ENCODE measurements around the gene LFNG. TPM values are rescaled to one million over a fixed set of nuclear protein-coding genes. Genes with fewer than 3 reads are reported as not detected.

Gene LFNG
- total and polyA plus RNA-seq, 2 of the 13 experiments (the other 11 are each of a cell fraction or from before 2014, with no cell fraction given) = 0.44 to 1.5 TPM

DNA sequence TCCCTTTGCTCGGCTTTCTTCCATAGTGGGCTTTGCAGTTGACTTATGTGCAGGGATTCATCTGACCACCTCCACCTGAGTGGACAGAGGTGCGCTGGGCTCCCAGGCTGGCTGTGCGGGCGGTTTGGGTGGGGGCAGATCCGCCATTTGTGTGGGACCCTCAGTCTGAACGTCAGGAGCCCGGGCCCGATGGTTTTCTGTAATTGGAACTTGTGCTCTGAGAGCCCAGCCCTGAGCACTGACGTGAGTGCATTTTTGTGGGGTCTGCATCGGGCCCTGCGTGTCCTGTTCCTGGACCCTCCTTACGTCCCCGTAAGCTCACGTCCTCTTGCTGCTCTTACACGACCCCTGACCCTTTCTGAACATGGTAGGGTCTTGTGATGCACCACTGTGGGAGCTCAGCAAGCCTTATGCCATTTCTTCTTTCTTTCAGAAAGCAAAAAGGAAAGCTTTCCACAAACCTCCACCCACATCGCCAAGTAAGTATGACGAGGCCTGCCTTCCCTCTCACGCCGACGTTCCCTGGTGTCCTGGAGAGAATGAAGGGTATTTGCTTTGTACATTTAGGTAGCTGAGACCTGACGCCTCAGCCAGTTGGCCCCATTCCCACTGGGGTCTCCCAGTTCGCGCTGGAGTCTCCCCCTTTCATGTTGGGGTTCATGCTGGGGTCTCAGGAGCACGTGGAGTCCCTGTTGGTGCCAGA, 49.1 kb downstream of the LFNG start:
- intact Hi-C loops (cut with micrococcal nuclease; ENCODE audit: unreplicated experiment) = loop anchor here (5.0 to 10.0 kb wide), 2 partner anchors 94 to 99 kb away; partner anchors contain the start of gene GRIFIN
- 85% methylated on average over 18 of the region's 24 CpGs for WGBS (ENCODE audit: low lambda C conversion rate)

DNA sequence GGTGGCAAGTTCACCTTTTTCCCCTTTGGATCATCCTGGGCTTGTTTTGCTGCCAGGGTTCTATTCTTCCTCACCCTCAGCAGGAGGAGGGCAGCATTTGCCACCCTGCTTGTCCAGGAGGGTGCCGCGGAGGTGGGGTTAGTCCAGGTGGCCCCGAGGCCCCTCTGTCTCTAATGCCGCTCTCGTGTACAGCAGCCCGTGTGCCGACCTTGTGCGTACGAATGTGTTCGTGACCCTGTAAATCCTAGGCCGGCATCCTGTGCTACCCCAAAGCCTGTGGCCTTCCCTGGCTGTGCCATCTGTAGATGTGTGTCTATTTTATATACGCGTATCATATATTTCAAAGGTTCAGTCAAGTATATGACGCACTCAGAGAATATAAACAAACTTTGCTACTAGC, 49.8 kb downstream of the LFNG start:
- H3K27ac ChIP-seq (ENCODE audit: extremely low read length, insufficient read depth, low read length) = no peak overlapping the region
- no peaks in the 10 kb centered on the region for H3K9me3 ChIP-seq (ENCODE audit: low read length)
- no peak overlapping the region for H3K4me2 ChIP-seq (ENCODE audit: low read depth, low read length)
- H3K36me3 ChIP-seq (replicated peaks in 1 of 2; ENCODE audit: control insufficient read depth in 1 of 2, insufficient read depth in 2 of 2, low read length in 2 of 2) = no peaks in the 10 kb centered on the region
- no peak overlapping the region for H2AFZ ChIP-seq (ENCODE audit: low read length)
- H3K4me3 ChIP-seq (replicated peaks in 1 of 3; ENCODE audit: insufficient read depth in 1 of 3, low read depth in 2 of 3, low read length in 3 of 3) = no peak overlapping the region
- ATAC-seq (no peak), DNase-seq (ENCODE audit: low spot score) (no peak), FAIRE-seq (no peak)
- peaks cover 19% of the 10 kb centered on the region for H3K4me1 ChIP-seq (ENCODE audit: insufficient read depth, low read length)
- no peaks in the 10 kb centered on the region for H4K20me1 ChIP-seq (ENCODE audit: insufficient read depth, low read length)
- in situ Hi-C loops (cut with HindIII; ENCODE audit: extremely low pct_ligation_motif_present, low pct_unique_long_range_greater_than_20kb) = loop anchor here (5.0 to 10.0 kb wide), 2 partner anchors 75 to 98 kb away; no protein-coding TSS in a partner anchor
- ChIA-PET CTCF (ENCODE audit: low intra/inter-chr PET ratio, low total read pairs) (no interaction called here), POLR2A (no interaction called here)
- no peaks in the 10 kb centered on the region for H3K79me2 ChIP-seq (ENCODE audit: insufficient read depth, low read length)
- 97% methylated on average over 12 of the region's 14 CpGs for WGBS (ENCODE audit: low lambda C conversion rate)
- no peaks in the 10 kb centered on the region for H3K27me3 ChIP-seq (ENCODE audit: control insufficient read depth in 1 of 2, insufficient read depth in 2 of 2, low read length in 2 of 2)
- no TSS peak for BruUV-seq (replicated peaks)
- H3K9ac ChIP-seq (ENCODE audit: insufficient read depth, low read depth, low read length) = no peak overlapping the region
- intact Hi-C loops (cut with micrococcal nuclease; ENCODE audit: unreplicated experiment) = loop anchor here (5.0 to 10.0 kb wide), 2 partner anchors 95 to 98 kb away; partner anchors contain the start of gene GRIFIN
- TF ChIP-seq, protein P1, sequence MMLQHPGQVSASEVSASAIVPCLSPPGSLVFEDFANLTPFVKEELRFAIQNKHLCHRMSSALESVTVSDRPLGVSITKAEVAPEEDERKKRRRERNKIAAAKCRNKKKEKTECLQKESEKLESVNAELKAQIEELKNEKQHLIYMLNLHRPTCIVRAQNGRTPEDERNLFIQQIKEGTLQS (CRISPR knock-in tag; IDR thresholded peaks at IDR 0.05) = no peak
- TF ChIP-seq SMAD1 (CRISPR knock-in tag; IDR thresholded peaks at IDR 0.05; ENCODE audit: borderline replicate concordance, low read depth) (no peak), KLF9 (CRISPR knock-in tag; IDR thresholded peaks at IDR 0.05; ENCODE audit: low read depth) (no peak), KLF16 (CRISPR knock-in tag; IDR thresholded peaks at IDR 0.05) (no peak), GZF1 (CRISPR knock-in tag; IDR thresholded peaks at IDR 0.05) (no peak), ZNF619 (CRISPR knock-in tag; IDR thresholded peaks at IDR 0.05) (no peak)
- TF ChIP-seq, protein P2, sequence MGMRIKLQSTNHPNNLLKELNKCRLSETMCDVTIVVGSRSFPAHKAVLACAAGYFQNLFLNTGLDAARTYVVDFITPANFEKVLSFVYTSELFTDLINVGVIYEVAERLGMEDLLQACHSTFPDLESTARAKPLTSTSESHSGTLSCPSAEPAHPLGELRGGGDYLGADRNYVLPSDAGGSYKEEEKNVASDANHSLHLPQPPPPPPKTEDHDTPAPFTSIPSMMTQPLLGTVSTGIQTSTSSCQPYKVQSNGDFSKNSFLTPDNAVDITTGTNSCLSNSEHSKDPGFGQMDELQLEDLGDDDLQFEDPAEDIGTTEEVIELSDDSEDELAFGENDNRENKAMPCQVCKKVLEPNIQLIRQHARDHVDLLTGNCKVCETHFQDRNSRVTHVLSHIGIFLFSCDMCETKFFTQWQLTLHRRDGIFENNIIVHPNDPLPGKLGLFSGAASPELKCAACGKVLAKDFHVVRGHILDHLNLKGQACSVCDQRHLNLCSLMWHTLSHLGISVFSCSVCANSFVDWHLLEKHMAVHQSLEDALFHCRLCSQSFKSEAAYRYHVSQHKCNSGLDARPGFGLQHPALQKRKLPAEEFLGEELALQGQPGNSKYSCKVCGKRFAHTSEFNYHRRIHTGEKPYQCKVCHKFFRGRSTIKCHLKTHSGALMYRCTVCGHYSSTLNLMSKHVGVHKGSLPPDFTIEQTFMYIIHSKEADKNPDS (CRISPR knock-in tag; IDR thresholded peaks at IDR 0.05) = no peak
- TF ChIP-seq, protein P3, sequence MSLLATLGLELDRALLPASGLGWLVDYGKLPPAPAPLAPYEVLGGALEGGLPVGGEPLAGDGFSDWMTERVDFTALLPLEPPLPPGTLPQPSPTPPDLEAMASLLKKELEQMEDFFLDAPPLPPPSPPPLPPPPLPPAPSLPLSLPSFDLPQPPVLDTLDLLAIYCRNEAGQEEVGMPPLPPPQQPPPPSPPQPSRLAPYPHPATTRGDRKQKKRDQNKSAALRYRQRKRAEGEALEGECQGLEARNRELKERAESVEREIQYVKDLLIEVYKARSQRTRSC (CRISPR knock-in tag; IDR thresholded peaks at IDR 0.05; ENCODE audit: low read depth) = no peak

More for the DNA sequence above, 49.1 kb downstream of the LFNG start:
- Histone ChIP-seq H3K36me3 (replicated peaks in 1 of 2; ENCODE audit: control insufficient read depth in 1 of 2, insufficient read depth in 2 of 2, low read length in 2 of 2) (no peaks in the 10 kb centered on the region), H3K4me1 (ENCODE audit: insufficient read depth, low read length) (peaks cover 19% of the 10 kb centered on the region), H3K27me3 (ENCODE audit: control insufficient read depth in 1 of 2, insufficient read depth in 2 of 2, low read length in 2 of 2) (no peaks in the 10 kb centered on the region), H3K9ac (ENCODE audit: insufficient read depth, low read depth, low read length) (no peak overlapping the region), H3K9me3 (ENCODE audit: low read length) (no peaks in the 10 kb centered on the region), H3K79me2 (ENCODE audit: insufficient read depth, low read length) (no peaks in the 10 kb centered on the region), H3K4me2 (ENCODE audit: low read depth, low read length) (no peak overlapping the region), H4K20me1 (ENCODE audit: insufficient read depth, low read length) (no peaks in the 10 kb centered on the region), H3K4me3 (replicated peaks in 1 of 3; ENCODE audit: insufficient read depth in 1 of 3, low read depth in 2 of 3, low read length in 3 of 3) (no peak overlapping the region), H3K27ac (ENCODE audit: extremely low read length, insufficient read depth, low read length) (no peak overlapping the region), H2AFZ (ENCODE audit: low read length) (no peak overlapping the region)
- BruUV-seq (replicated peaks) = no TSS peak
- DNase-seq (ENCODE audit: low spot score) (no peak), FAIRE-seq (no peak), ATAC-seq (no peak)
- TF ChIP-seq KLF13 (CRISPR knock-in tag; IDR thresholded peaks at IDR 0.05) (no peak), TARDBP (CRISPR knock-in tag; IDR thresholded peaks at IDR 0.05) (no peak), NR3C1 (CRISPR knock-in tag; IDR thresholded peaks at IDR 0.05) (no peak), NONO (IDR thresholded peaks at IDR 0.05) (no peak), NONO (CRISPR knock-in tag; conservative IDR thresholded peaks at IDR 0.05) (no peak), SCMH1 (CRISPR knock-in tag; IDR thresholded peaks at IDR 0.05; ENCODE audit: borderline replicate concordance) (no peak), REL (CRISPR knock-in tag; conservative IDR thresholded peaks at IDR 0.05) (no peak), ZNF446 (CRISPR knock-in tag; IDR thresholded peaks at IDR 0.05) (no peak), ZNF383 (CRISPR knock-in tag; IDR thresholded peaks at IDR 0.05; ENCODE audit: borderline replicate concordance) (no peak), HNRNPUL1 (IDR thresholded peaks at IDR 0.05; ENCODE audit: low read depth, low read length) (no peak), HMG20A (CRISPR knock-in tag; IDR thresholded peaks at IDR 0.05; ENCODE audit: borderline replicate concordance) (no peak), SMC3 (IDR thresholded peaks at IDR 0.05; ENCODE audit: low read length) (no peak), JDP2 (CRISPR knock-in tag; IDR thresholded peaks at IDR 0.05; ENCODE audit: borderline replicate concordance) (no peak), ZFX (CRISPR knock-in tag; IDR thresholded peaks at IDR 0.05; ENCODE audit: low read depth) (no peak), ZNF644 (CRISPR knock-in tag; IDR thresholded peaks at IDR 0.05; ENCODE audit: low read depth) (no peak)
- ChIA-PET CTCF (ENCODE audit: low intra/inter-chr PET ratio, low total read pairs) (interaction anchor here (1.2 to 1.4 kb wide), 2 partner anchors 94 to 112 kb away, joined by 3 to 7 read pairs; no protein-coding TSS in a partner anchor), POLR2A (no interaction called here)
- in situ Hi-C loops (cut with HindIII; ENCODE audit: extremely low pct_ligation_motif_present, low pct_unique_long_range_greater_than_20kb) = loop anchor here (5.0 to 10.0 kb wide), 2 partner anchors 76 to 99 kb away; no protein-coding TSS in a partner anchor

All from HepG2 (cell line).